Esophagus squamous epithelium (tissue), 4 donors: Measurements from ENCODE around the gene PRDM10.

Experiments
- POLR2A ChIP-seq, 4 donors: fragments of 450-650 bp; IDR thresholded peaks; one replicate each; pipeline ENCODE4 v1.6.1; 2017; ENCODE audit warnings: antibody characterized with exemption in 4 of 4, mild to moderate bottlenecking in 4 of 4, moderate library complexity in 3 of 4
- TF ChIP-seq, protein P1 (sequence below), 6 experiments: fragments of 450-650 bp in 4 of 6; fragments of 200-600 bp in 2 of 6; sonication (generic) in 2 of 6; IDR thresholded peaks; one replicate each; pipeline ENCODE4 v1.5.1; 2016 to 2019; ENCODE audit warnings: antibody characterized with exemption in 6 of 6, mild to moderate bottlenecking in 4 of 6, moderate library complexity in 4 of 6

DNA sequence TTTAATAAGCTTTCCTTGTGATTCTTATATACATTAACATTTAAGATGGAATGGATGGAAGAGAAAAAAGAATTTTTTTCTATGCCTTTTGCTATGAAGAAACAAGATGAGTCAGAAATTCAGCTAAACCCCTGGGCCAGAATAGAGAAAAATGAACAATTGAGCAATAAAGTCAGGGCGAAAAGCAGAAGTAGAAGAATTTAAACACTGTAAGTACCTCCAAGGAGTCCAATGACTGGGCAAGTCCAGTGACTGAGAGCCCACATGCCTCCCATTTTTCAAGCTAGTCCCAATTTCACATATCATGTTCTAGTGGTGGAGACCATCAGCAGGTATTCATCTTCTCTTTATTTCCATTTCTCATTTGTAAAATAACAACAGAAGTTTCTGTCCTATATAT, 48.4 kb upstream of the PRDM10 start:
- TF ChIP-seq, protein P1, sequence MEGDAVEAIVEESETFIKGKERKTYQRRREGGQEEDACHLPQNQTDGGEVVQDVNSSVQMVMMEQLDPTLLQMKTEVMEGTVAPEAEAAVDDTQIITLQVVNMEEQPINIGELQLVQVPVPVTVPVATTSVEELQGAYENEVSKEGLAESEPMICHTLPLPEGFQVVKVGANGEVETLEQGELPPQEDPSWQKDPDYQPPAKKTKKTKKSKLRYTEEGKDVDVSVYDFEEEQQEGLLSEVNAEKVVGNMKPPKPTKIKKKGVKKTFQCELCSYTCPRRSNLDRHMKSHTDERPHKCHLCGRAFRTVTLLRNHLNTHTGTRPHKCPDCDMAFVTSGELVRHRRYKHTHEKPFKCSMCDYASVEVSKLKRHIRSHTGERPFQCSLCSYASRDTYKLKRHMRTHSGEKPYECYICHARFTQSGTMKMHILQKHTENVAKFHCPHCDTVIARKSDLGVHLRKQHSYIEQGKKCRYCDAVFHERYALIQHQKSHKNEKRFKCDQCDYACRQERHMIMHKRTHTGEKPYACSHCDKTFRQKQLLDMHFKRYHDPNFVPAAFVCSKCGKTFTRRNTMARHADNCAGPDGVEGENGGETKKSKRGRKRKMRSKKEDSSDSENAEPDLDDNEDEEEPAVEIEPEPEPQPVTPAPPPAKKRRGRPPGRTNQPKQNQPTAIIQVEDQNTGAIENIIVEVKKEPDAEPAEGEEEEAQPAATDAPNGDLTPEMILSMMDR (IDR thresholded peaks at IDR 0.05) = no peak
- no peak for TF ChIP-seq POLR2A (IDR thresholded peaks at IDR 0.05)
